PC-9 (cell line): ENCODE results near the gene DOCK3. TPM values are rescaled to one million over a fixed set of nuclear protein-coding genes. Genes with fewer than 3 reads are reported as not detected.

ENCODE experiments used
- BruUV-seq: library from RNA; stranded (reverse); fragments of 400-500 nt; replicated peaks from 2 replicates; lab custom pipeline; 2021; lab: Mats Ljungman, UMichigan
- CTCF ChIA-PET: fragments of 300-600 bp; sonication (Branson Sonifier 250); formaldehyde crosslinking; loops from one replicate; lab custom pipeline; 2022; ENCODE audit warnings: antibody characterized with exemption; lab: Charles Lee
- POLR2A ChIA-PET: fragments of 300-600 bp; sonication (Branson Sonifier 250); formaldehyde crosslinking; loops from one replicate; lab custom pipeline; 2022; ENCODE audit warnings: antibody characterized with exemption; ENCODE audit not compliant: unreplicated experiment; lab: Charles Lee
- DNase-seq, 2 experiments: peaks; one replicate each; pipeline versions ENCODE4 v3.0.0 to v3.0.0-alpha.2; 2015 to 2022; ENCODE audit warnings: mixed read lengths in 1 of 2
- H2AFZ ChIP-seq: fragments of 200-600 bp; sonication (generic); 2 replicates; pipeline ENCODE4 v1.8.1; 2017; ENCODE audit warnings: antibody characterized with exemption
- H3F3A ChIP-seq: fragments of 200-600 bp; sonication (generic); 2 replicates; pipeline ENCODE4 v1.8.1; 2017; ENCODE audit warnings: antibody characterized with exemption, mild to moderate bottlenecking, low read depth; ENCODE audit not compliant: insufficient read depth
- H3K27ac ChIP-seq: fragments of 200-600 bp; sonication (generic); 2 replicates; pipeline ENCODE4 v1.6.1; 2016; ENCODE audit warnings: mixed run types
- H3K27me3 ChIP-seq: fragments of 200-600 bp; sonication (generic); 2 replicates; pipeline ENCODE4 v1.6.1; 2016; ENCODE audit warnings: low read depth, mixed run types; ENCODE audit not compliant: insufficient read depth
- H3K36me3 ChIP-seq: fragments of 200-600 bp; sonication (generic); 2 replicates; pipeline ENCODE4 v1.6.1; 2016; ENCODE audit warnings: low read depth, mixed run types
- H3K4me1 ChIP-seq: fragments of 200-600 bp; sonication (generic); replicated peaks from 2 replicates; pipeline ENCODE4 v1.6.1; 2016; ENCODE audit warnings: mixed run types; ENCODE audit not compliant: insufficient read depth
- H3K4me2 ChIP-seq: fragments of 200-600 bp; sonication (generic); 2 replicates; pipeline ENCODE4 v1.6.1; 2017; ENCODE audit warnings: mixed run types
- H3K4me3 ChIP-seq: fragments of 200-600 bp; sonication (generic); 2 replicates; pipeline ENCODE4 v1.6.1; 2016; ENCODE audit warnings: mixed run types
- H3K79me2 ChIP-seq: fragments of 200-600 bp; sonication (generic); 2 replicates; pipeline ENCODE4 v1.6.1; 2017; ENCODE audit warnings: low read depth, mixed run types
- H3K9me2 ChIP-seq: fragments of 200-600 bp; sonication (generic); 2 replicates; pipeline ENCODE4 v1.8.1; 2017; ENCODE audit warnings: mild to moderate bottlenecking; ENCODE audit not compliant: insufficient read depth
- H3K9me3 ChIP-seq: fragments of 200-600 bp; sonication (generic); 2 replicates; pipeline ENCODE4 v1.8.1; 2016; ENCODE audit warnings: low read depth; ENCODE audit not compliant: insufficient read depth
- H4K20me1 ChIP-seq: fragments of 200-600 bp; sonication (generic); 2 replicates; pipeline ENCODE4 v1.8.1; 2017; ENCODE audit not compliant: insufficient read depth
- EZH2 ChIP-seq: fragments of 200-600 bp; sonication (generic); IDR thresholded peaks from 2 replicates; pipeline ENCODE4 v1.8.0; 2017; ENCODE audit warnings: antibody characterized with exemption, low read depth
- intact Hi-C: fragments of 100-400 bp; cut with micrococcal nuclease; formaldehyde crosslinking; loops from one replicate; pipeline ENCODE4 v1.10.0; 2022; ENCODE audit not compliant: unreplicated experiment
- total RNA-seq: library from RNA; stranded (reverse); gene quantifications from 2 replicates; pipeline ENCODE4 v1.2.3, GENCODE V29; 2021
- TF ChIP-seq, protein P1 (sequence below): fragments of 200-600 bp; sonication (generic); conservative IDR thresholded peaks from 2 replicates; pipeline ENCODE4 v1.6.1; 2017; ENCODE audit warnings: mixed run types, antibody characterized with exemption, mild to moderate bottlenecking, moderate library complexity

Gene DOCK3
- total RNA-seq, 1 experiment from 2014 or later, result 16.9 TPM

DNA sequence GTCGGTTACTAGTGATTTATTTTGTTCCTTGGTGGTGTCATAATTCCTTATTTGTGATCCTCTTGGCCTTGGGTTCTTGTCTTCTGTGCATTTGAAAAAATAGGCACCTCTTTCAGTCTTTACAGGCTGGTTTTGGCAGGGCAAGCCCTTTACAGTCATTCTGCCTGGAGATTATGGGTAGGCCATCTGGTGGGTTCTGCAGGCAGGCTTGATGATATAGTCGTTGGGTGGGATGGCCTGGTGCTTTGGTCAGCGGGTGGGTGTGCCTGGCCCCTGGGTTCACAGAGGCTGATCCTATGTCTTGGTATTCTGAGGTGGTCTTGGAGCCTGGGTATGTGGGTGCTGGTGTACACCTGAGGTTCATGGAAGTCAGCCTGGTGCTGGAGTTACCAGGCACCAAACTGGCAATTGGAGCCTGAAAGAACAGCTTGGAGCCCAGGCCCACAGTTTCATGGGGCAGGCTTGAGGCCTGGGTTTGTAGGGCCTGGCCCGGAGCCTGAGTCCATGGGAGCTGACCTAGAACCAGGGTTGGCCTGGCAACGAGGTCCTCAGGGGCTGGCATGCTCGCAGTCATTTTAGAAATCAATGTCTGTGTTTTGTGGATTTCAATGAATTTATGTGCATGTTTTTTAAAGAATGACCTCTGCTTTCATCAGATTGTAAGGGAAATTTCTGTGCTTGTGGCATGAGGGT, 63.3 kb downstream of the DOCK3 start:
- intact Hi-C loops, result no loop called here
- Histone ChIP-seq H4K20me1 (no peaks in the 10 kb centered on the region), H3K9me2 (no peaks in the 10 kb centered on the region), H2AFZ (no peak overlapping the region), H3K27me3 (no peaks in the 10 kb centered on the region), H3K27ac (no peak overlapping the region), H3K4me1 (no peaks in the 10 kb centered on the region), H3K36me3 (no peaks in the 10 kb centered on the region), H3K4me3 (no peak overlapping the region), H3K9me3 (no peaks in the 10 kb centered on the region), H3F3A (no peaks in the 10 kb centered on the region), H3K79me2 (peaks cover 4% of the 10 kb centered on the region; the same call in 1 of the 2 replicates), H3K4me2 (no peak overlapping the region)
- ChIA-PET CTCF (interaction anchor here (0.7 kb wide), 1 partner anchor 15 kb away, joined by 3 read pairs; no protein-coding TSS in a partner anchor), POLR2A (no interaction called here)
- TF ChIP-seq EZH2, result no peak
- TF ChIP-seq, protein P1, sequence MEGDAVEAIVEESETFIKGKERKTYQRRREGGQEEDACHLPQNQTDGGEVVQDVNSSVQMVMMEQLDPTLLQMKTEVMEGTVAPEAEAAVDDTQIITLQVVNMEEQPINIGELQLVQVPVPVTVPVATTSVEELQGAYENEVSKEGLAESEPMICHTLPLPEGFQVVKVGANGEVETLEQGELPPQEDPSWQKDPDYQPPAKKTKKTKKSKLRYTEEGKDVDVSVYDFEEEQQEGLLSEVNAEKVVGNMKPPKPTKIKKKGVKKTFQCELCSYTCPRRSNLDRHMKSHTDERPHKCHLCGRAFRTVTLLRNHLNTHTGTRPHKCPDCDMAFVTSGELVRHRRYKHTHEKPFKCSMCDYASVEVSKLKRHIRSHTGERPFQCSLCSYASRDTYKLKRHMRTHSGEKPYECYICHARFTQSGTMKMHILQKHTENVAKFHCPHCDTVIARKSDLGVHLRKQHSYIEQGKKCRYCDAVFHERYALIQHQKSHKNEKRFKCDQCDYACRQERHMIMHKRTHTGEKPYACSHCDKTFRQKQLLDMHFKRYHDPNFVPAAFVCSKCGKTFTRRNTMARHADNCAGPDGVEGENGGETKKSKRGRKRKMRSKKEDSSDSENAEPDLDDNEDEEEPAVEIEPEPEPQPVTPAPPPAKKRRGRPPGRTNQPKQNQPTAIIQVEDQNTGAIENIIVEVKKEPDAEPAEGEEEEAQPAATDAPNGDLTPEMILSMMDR, result no peak
- BruUV-seq, result no TSS peak
- no peak for DNase-seq

DNA sequence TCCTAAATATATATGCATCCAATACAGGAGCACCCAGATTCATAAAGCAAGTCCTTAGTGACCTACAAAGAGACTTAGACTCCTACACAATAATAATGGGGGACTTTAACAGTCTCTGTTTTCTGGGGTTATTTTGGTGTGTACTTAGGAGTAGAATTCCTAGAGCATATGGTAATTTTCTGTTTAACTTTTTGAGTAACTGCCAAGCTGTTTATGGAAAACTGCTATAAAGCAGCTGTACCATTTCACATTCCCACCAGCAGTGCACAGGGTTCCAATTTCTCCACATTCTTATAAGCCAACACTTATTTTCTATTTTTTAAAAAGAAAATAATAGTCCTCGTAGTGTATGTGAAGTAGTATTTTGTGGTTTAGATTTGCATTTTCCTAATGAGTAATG, 68.9 kb downstream of the DOCK3 start:
- Histone ChIP-seq H3K4me3 (no peak overlapping the region), H3K4me1 (no peaks in the 10 kb centered on the region), H3K36me3 (no peaks in the 10 kb centered on the region), H3K27ac (no peak overlapping the region), H2AFZ (no peak overlapping the region), H4K20me1 (no peaks in the 10 kb centered on the region), H3K27me3 (no peaks in the 10 kb centered on the region), H3K4me2 (no peak overlapping the region), H3K9me3 (no peaks in the 10 kb centered on the region), H3F3A (no peaks in the 10 kb centered on the region), H3K9me2 (no peaks in the 10 kb centered on the region), H3K79me2 (no peaks in the 10 kb centered on the region)
- ChIA-PET CTCF (no interaction called here), POLR2A (no interaction called here)
- BruUV-seq, result no TSS peak
- no peak for TF ChIP-seq EZH2
- TF ChIP-seq, protein P1, result no peak
- intact Hi-C loops, result no loop called here
- no peak for DNase-seq

DNA sequence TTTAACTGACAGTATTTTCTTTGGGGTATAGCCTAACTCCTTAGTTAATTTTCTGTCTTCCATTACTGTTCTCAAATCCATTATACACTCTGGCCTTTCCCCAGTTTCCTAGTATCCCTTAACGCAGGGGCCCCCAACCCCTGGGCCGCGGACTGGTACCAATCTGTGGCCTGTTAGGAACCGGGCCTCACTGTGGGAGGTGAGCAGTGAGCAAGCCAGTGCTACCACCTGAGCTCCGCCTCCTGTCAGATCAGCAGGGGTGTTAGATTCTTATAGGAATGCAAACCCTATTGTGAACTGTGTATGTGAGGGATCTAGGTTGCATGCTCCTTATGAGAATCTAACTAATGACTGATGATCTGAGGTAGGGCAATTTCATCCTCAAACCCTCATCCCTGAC, 75.1 kb downstream of the DOCK3 start:
- no peaks in the 10 kb centered on the region for H3K9me2 ChIP-seq
- H3K36me3 ChIP-seq, result no peaks in the 10 kb centered on the region
- no peaks in the 10 kb centered on the region for H4K20me1 ChIP-seq
- H3K4me2 ChIP-seq, result no peak overlapping the region
- H3K4me1 ChIP-seq, result no peaks in the 10 kb centered on the region
- ChIA-PET CTCF (no interaction called here), POLR2A (no interaction called here)
- TF ChIP-seq, protein P1, result no peak
- TF ChIP-seq EZH2, result no peak
- no TSS peak for BruUV-seq
- no peak for DNase-seq
- no peaks in the 10 kb centered on the region for H3F3A ChIP-seq
- intact Hi-C loops, result no loop called here
- no peaks in the 10 kb centered on the region for H3K9me3 ChIP-seq
- H2AFZ ChIP-seq, result no peak overlapping the region
- no peak overlapping the region for H3K27ac ChIP-seq
- no peaks in the 10 kb centered on the region for H3K27me3 ChIP-seq
- H3K4me3 ChIP-seq, result no peak overlapping the region
- no peaks in the 10 kb centered on the region for H3K79me2 ChIP-seq
